ENCODE measurements around the gene LARGE1.

The LARGE1 gene

DNA sequence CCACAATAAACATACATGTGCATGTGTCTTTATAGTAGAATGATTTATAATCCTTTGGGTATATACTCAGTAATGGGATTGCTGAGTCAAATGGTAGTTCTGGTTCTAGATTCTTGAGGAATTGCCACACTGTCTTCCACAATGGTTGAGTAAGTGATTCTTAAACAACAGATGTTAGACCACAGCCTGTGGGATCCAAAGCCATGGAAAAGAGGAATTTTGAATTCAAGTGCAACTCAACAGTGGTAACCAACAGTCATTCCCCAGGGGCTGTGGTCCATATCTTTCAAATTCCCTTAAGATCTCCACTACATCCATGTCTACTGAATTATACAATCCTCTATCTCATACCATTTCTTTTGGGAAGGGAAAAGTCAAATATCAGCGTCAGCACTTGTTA lies 321.5 kb downstream of the LARGE1 start:
- Histone ChIP-seq H3K4me3 (ENCODE audit: low read depth, low read length) (no peak overlapping the region), H3K9me3 (ENCODE audit: control insufficient read depth, insufficient read depth, low read length) (no peaks in the 10 kb centered on the region), H3K9ac (ENCODE audit: low read depth, low read length) (no peak overlapping the region), H3K36me3 (ENCODE audit: control insufficient read depth, insufficient read depth, low read length) (no peaks in the 10 kb centered on the region), H3K27me3 (ENCODE audit: control insufficient read depth, insufficient read depth, low read length) (no peaks in the 10 kb centered on the region), H3K4me1 (ENCODE audit: control insufficient read depth, insufficient read depth, low read length) (no peaks in the 10 kb centered on the region)

DNA sequence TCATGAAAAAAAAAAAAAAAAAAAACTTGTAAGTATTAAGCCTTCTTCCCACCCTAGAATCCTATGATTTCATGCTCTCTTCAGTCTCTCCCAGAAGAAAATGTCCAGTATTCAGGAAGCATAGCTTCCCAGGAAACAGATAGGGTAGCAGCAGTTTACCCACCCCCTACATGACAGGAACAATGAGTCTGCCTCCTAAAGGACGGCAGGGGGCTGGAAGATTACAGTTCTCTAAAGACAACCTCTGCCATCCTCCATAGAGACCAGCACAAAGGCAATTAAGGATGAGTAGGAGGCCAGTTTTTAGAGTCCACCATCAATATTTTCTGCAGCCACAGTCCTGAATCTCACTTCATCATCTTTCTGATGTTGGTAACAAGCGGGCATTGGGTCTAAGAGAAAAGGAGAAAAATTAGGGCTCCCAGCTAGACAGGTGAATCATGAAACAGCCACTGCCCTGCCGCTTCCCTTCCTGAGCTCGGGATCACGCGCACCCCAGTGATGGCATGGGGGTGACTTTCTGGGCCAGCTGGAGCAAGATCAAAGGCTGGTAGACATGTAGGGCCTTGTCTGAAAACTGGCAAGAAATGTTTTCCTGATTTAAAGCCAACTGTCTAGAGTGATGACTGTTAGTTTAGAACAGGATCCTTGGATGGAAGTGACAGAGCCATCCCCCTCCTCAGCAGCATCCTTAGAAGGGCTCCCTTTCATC lies 322.8 kb downstream of the LARGE1 start:
- H3K4me1 ChIP-seq (ENCODE audit: control insufficient read depth, insufficient read depth, low read length) = no peaks in the 10 kb centered on the region

GRCh38 chr22:33593818-33594217 lies 326.5 kb downstream of the LARGE1 start:
- Histone ChIP-seq H3K9me3 (ENCODE audit: control insufficient read depth, insufficient read depth, low read length) (no peaks in the 10 kb centered on the region), H3K4me1 (ENCODE audit: control insufficient read depth, insufficient read depth, low read length) (no peaks in the 10 kb centered on the region), H3K9ac (ENCODE audit: low read depth, low read length) (no peak overlapping the region), H3K36me3 (ENCODE audit: control insufficient read depth, insufficient read depth, low read length) (no peaks in the 10 kb centered on the region), H3K4me3 (ENCODE audit: low read depth, low read length) (no peak overlapping the region), H3K27me3 (ENCODE audit: control insufficient read depth, insufficient read depth, low read length) (no peaks in the 10 kb centered on the region)

More for the DNA sequence above, 322.8 kb downstream of the LARGE1 start:
- Histone ChIP-seq H3K36me3 (ENCODE audit: control insufficient read depth, insufficient read depth, low read length) (no peaks in the 10 kb centered on the region), H3K9ac (ENCODE audit: low read depth, low read length) (no peak overlapping the region), H3K27me3 (ENCODE audit: control insufficient read depth, insufficient read depth, low read length) (no peaks in the 10 kb centered on the region), H3K9me3 (ENCODE audit: control insufficient read depth, insufficient read depth, low read length) (no peaks in the 10 kb centered on the region), H3K4me3 (ENCODE audit: low read depth, low read length) (no peak overlapping the region)

- Histone ChIP-seq H3K27me3 (ENCODE audit: control insufficient read depth, insufficient read depth, low read length) (no peaks in the 10 kb centered on the region), H3K9ac (ENCODE audit: low read depth, low read length) (no peak overlapping the region), H3K4me3 (ENCODE audit: low read depth, low read length) (no peak overlapping the region), H3K36me3 (ENCODE audit: control insufficient read depth, insufficient read depth, low read length) (no peaks in the 10 kb centered on the region), H3K4me1 (ENCODE audit: control insufficient read depth, insufficient read depth, low read length) (no peaks in the 10 kb centered on the region), H3K9me3 (ENCODE audit: control insufficient read depth, insufficient read depth, low read length) (no peaks in the 10 kb centered on the region)
Observed at GRCh38 chr22:33591946-33592345, 328.3 kb downstream of the LARGE1 start.

- no peak overlapping the region for H3K9ac ChIP-seq (ENCODE audit: low read depth, low read length)
- H3K9me3 ChIP-seq (ENCODE audit: control insufficient read depth, insufficient read depth, low read length) = no peaks in the 10 kb centered on the region
- H3K4me3 ChIP-seq (ENCODE audit: low read depth, low read length) = no peak overlapping the region
- no peaks in the 10 kb centered on the region for H3K4me1 ChIP-seq (ENCODE audit: control insufficient read depth, insufficient read depth, low read length)
- no peaks in the 10 kb centered on the region for H3K27me3 ChIP-seq (ENCODE audit: control insufficient read depth, insufficient read depth, low read length)
- no peaks in the 10 kb centered on the region for H3K36me3 ChIP-seq (ENCODE audit: control insufficient read depth, insufficient read depth, low read length)
Observed at GRCh38 chr22:33589297-33589696, 331.0 kb downstream of the LARGE1 start.

DNA sequence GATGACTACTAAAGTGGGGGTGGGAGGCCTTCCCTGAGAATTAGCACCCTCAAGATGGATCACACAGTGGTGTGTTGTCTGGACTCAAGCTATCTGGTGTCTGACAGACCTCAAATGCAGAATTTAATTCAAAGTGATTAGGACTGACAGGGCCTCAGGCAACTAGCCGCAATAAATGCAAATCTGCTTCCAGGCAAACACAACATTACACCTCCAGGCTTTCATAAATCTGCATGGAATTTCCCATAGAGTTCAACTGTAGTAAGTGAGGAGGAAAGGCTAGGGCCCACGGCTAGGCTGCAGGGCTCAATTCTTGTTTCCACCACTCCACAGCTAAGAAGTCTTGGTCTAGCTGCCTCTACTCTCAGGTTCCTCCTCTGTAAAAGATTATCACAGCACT lies 331.4 kb downstream of the LARGE1 start:
- H3K4me3 ChIP-seq (ENCODE audit: low read depth, low read length) = no peak overlapping the region
- no peaks in the 10 kb centered on the region for H3K4me1 ChIP-seq (ENCODE audit: control insufficient read depth, insufficient read depth, low read length)
- H3K9ac ChIP-seq (ENCODE audit: low read depth, low read length) = no peak overlapping the region
- no peaks in the 10 kb centered on the region for H3K9me3 ChIP-seq (ENCODE audit: control insufficient read depth, insufficient read depth, low read length)
- no peaks in the 10 kb centered on the region for H3K36me3 ChIP-seq (ENCODE audit: control insufficient read depth, insufficient read depth, low read length)
- no peaks in the 10 kb centered on the region for H3K27me3 ChIP-seq (ENCODE audit: control insufficient read depth, insufficient read depth, low read length)

- H3K9ac ChIP-seq (ENCODE audit: low read depth, low read length) = no peak overlapping the region
- H3K27me3 ChIP-seq (ENCODE audit: control insufficient read depth, insufficient read depth, low read length) = no peaks in the 10 kb centered on the region
- no peak overlapping the region for H3K4me3 ChIP-seq (ENCODE audit: low read depth, low read length)
- H3K4me1 ChIP-seq (ENCODE audit: control insufficient read depth, insufficient read depth, low read length) = peaks cover 4% of the 10 kb centered on the region
- no peaks in the 10 kb centered on the region for H3K9me3 ChIP-seq (ENCODE audit: control insufficient read depth, insufficient read depth, low read length)
- H3K36me3 ChIP-seq (ENCODE audit: control insufficient read depth, insufficient read depth, low read length) = no peaks in the 10 kb centered on the region
Observed at GRCh38 chr22:33584152-33584551, 336.1 kb downstream of the LARGE1 start.

DNA sequence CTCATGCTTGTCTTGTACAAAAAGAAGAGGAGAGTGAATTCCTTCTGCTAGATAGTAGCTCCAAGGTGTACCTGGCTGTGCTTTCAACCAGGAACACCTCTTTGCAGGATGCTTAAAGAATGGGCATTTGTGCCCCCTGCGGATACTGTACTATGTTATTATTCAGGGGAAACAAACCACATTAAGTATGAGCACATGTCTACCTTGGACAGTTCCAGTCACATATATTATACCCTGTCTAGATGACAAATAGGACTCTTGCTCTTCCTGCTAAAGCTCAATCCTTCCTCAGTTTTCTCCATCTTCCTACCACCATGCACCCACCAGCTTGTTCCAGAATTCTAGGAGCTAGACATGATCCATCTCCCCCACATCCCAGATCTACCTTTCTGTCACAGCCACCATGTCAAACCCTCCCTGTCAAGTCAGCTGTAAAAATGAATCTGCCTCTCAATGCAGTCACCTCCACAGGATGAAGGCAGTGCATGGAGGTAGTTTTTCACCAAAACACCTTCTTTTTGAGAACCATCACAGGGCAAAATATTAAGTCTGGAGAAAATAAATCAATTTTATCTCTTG lies 337.4 kb downstream of the LARGE1 start:
- H3K27me3 ChIP-seq (ENCODE audit: control insufficient read depth, insufficient read depth, low read length) = no peaks in the 10 kb centered on the region
- H3K4me1 ChIP-seq (ENCODE audit: control insufficient read depth, insufficient read depth, low read length) = peaks cover 4% of the 10 kb centered on the region
- no peaks in the 10 kb centered on the region for H3K36me3 ChIP-seq (ENCODE audit: control insufficient read depth, insufficient read depth, low read length)

DNA sequence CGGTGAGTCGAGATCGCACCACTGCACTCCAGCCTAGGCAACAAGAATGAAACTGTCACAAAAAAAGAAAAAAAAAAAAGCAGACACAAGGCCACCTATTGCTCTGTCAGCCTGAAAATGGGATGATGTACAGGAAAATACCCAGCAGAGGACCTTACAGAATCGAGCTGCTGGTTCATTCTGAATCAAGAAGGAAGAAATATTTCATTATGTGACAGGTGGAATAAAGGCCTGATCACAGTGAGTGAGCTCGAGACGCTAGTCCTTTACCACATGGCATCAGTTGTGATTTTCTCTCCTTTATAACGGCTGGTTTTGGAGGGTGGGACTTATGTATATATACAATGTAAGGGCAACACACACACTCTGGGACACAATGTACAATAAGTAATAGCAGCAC lies 340.0 kb downstream of the LARGE1 start:
- Histone ChIP-seq H3K36me3 (ENCODE audit: control insufficient read depth, insufficient read depth, low read length) (no peaks in the 10 kb centered on the region), H3K9ac (ENCODE audit: low read depth, low read length) (no peak overlapping the region), H3K4me1 (ENCODE audit: control insufficient read depth, insufficient read depth, low read length) (peaks cover 4% of the 10 kb centered on the region), H3K4me3 (ENCODE audit: low read depth, low read length) (no peak overlapping the region), H3K27me3 (ENCODE audit: control insufficient read depth, insufficient read depth, low read length) (no peaks in the 10 kb centered on the region), H3K9me3 (ENCODE audit: control insufficient read depth, insufficient read depth, low read length) (no peaks in the 10 kb centered on the region)

More for the DNA sequence above, 337.4 kb downstream of the LARGE1 start:
- no peak overlapping the region for H3K4me3 ChIP-seq (ENCODE audit: low read depth, low read length)
- no peak overlapping the region for H3K9ac ChIP-seq (ENCODE audit: low read depth, low read length)
- H3K9me3 ChIP-seq (ENCODE audit: control insufficient read depth, insufficient read depth, low read length) = no peaks in the 10 kb centered on the region

- no peaks in the 10 kb centered on the region for H3K9me3 ChIP-seq (ENCODE audit: control insufficient read depth, insufficient read depth, low read length)
- no peaks in the 10 kb centered on the region for H3K36me3 ChIP-seq (ENCODE audit: control insufficient read depth, insufficient read depth, low read length)
- no peak overlapping the region for H3K4me3 ChIP-seq (ENCODE audit: low read depth, low read length)
- peaks cover 4% of the 10 kb centered on the region for H3K4me1 ChIP-seq (ENCODE audit: control insufficient read depth, insufficient read depth, low read length)
- H3K9ac ChIP-seq (ENCODE audit: low read depth, low read length) = no peak overlapping the region
- no peaks in the 10 kb centered on the region for H3K27me3 ChIP-seq (ENCODE audit: control insufficient read depth, insufficient read depth, low read length)
Observed at GRCh38 chr22:33579448-33580093, 340.7 kb downstream of the LARGE1 start.

- Histone ChIP-seq H3K9me3 (ENCODE audit: control insufficient read depth, insufficient read depth, low read length) (no peaks in the 10 kb centered on the region), H3K9ac (ENCODE audit: low read depth, low read length) (no peak overlapping the region), H3K4me1 (ENCODE audit: control insufficient read depth, insufficient read depth, low read length) (peaks cover 4% of the 10 kb centered on the region), H3K27me3 (ENCODE audit: control insufficient read depth, insufficient read depth, low read length) (no peaks in the 10 kb centered on the region), H3K4me3 (ENCODE audit: low read depth, low read length) (no peak overlapping the region), H3K36me3 (ENCODE audit: control insufficient read depth, insufficient read depth, low read length) (no peaks in the 10 kb centered on the region)
Observed at GRCh38 chr22:33578752-33579151, 341.5 kb downstream of the LARGE1 start.

- Histone ChIP-seq H3K36me3 (ENCODE audit: control insufficient read depth, insufficient read depth, low read length) (no peaks in the 10 kb centered on the region), H3K9me3 (ENCODE audit: control insufficient read depth, insufficient read depth, low read length) (no peaks in the 10 kb centered on the region), H3K9ac (ENCODE audit: low read depth, low read length) (no peak overlapping the region), H3K27me3 (ENCODE audit: control insufficient read depth, insufficient read depth, low read length) (no peaks in the 10 kb centered on the region), H3K4me3 (ENCODE audit: low read depth, low read length) (no peak overlapping the region), H3K4me1 (ENCODE audit: control insufficient read depth, insufficient read depth, low read length) (peaks cover 4% of the 10 kb centered on the region)
Observed at GRCh38 chr22:33577862-33578411, 342.3 kb downstream of the LARGE1 start.

Measured in iPS-15b (cell line).